HG03575 (cell line): ENCODE measurements around the gene RAPGEF3.

ENCODE experiments used
- ATAC-seq: cut with Tn5 transposase; IDR thresholded peaks from one replicate; pipeline ENCODE4 v1.9.1; 2021; ENCODE audit not compliant: unreplicated experiment, insufficient number of reproducible peaks, low FRiP score; ENCODE audit errors: extremely low read depth

The RAPGEF3 gene

GRCh38 chr12:47779301-47779942 lies 20.7 kb upstream of the RAPGEF3 start:
- ATAC-seq: peak; percentile 52

GRCh38 chr12:47778881-47779280 lies 20.2 kb upstream of the RAPGEF3 start:
- ATAC-seq: no peak

- ATAC-seq: no peak
These were observed 19.3 kb upstream of the RAPGEF3 start for GRCh38 chr12:47777741-47778558.

- no peak for ATAC-seq
These were observed 18.5 kb upstream of the RAPGEF3 start for GRCh38 chr12:47777151-47777550.

GRCh38 chr12:47776471-47777143 lies 17.9 kb upstream of the RAPGEF3 start:
- no peak for ATAC-seq

- ATAC-seq: no peak
These were observed 16.6 kb upstream of the RAPGEF3 start for GRCh38 chr12:47775100-47775911.

- no peak for ATAC-seq
These were observed 16.0 kb upstream of the RAPGEF3 start for GRCh38 chr12:47774663-47775062.

- no peak for ATAC-seq
These were observed 15.3 kb upstream of the RAPGEF3 start for GRCh38 chr12:47773858-47774580.

GRCh38 chr12:47773062-47773857 lies 14.6 kb upstream of the RAPGEF3 start, which contains the start of gene SLC48A1:
Gene SLC48A1, plus strand, starts transcription at chr12:47773238. Its CDS starts 67 bp downstream, at chr12:47773305.
- no peak for ATAC-seq

GRCh38 chr12:47772738-47773061 lies 14.0 kb upstream of the RAPGEF3 start:
- no peak for ATAC-seq

GRCh38 chr12:47772094-47772660 lies 13.5 kb upstream of the RAPGEF3 start:
- no peak for ATAC-seq

- ATAC-seq: no peak
These were observed 12.6 kb upstream of the RAPGEF3 start for GRCh38 chr12:47771304-47771703.

- ATAC-seq: no peak
These were observed 11.5 kb upstream of the RAPGEF3 start for GRCh38 chr12:47770086-47770726.

GRCh38 chr12:47769234-47770085 lies 10.8 kb upstream of the RAPGEF3 start:
- ATAC-seq: no peak

- no peak for ATAC-seq
These were observed 9.7 kb upstream of the RAPGEF3 start for GRCh38 chr12:47768323-47768811.

- no peak for ATAC-seq
These were observed 8.6 kb upstream of the RAPGEF3 start for GRCh38 chr12:47767216-47767724.
